Activated T-helper 9 cell treated with anti-CD3 and anti-CD28 coated beads, Interleukin-2, amount 50 U/mL, for 16 hours (primary cell): Measurements from ENCODE around the gene CPNE4.

Source experiments
- DNase-seq: peaks from one replicate; pipeline ENCODE4 v3.0.0-alpha.2; 2020; ENCODE audit warnings: low read depth

The CPNE4 gene

GRCh38 chr3:131733086-131733841 is 301.6 kb downstream of the CPNE4 start:
- no peak for DNase-seq

- no peak for DNase-seq
These were observed 303.1 kb downstream of the CPNE4 start for GRCh38 chr3:131731709-131732108.

- no peak for DNase-seq
These were observed 304.2 kb downstream of the CPNE4 start for GRCh38 chr3:131730581-131730980.

GRCh38 chr3:131729643-131730017 is 305.2 kb downstream of the CPNE4 start:
- DNase-seq, result no peak

- no peak for DNase-seq
These were observed 305.7 kb downstream of the CPNE4 start for GRCh38 chr3:131728898-131729642.

- no peak for DNase-seq
These were observed 309.4 kb downstream of the CPNE4 start for GRCh38 chr3:131725414-131725813.

GRCh38 chr3:131723343-131723742 is 311.5 kb downstream of the CPNE4 start:
- DNase-seq, result no peak

- DNase-seq, result no peak
These were observed 317.3 kb downstream of the CPNE4 start for GRCh38 chr3:131717493-131717892.

- no peak for DNase-seq
These were observed 317.9 kb downstream of the CPNE4 start for GRCh38 chr3:131716943-131717342.

- DNase-seq, result no peak
These were observed 318.8 kb downstream of the CPNE4 start for GRCh38 chr3:131716007-131716406.

GRCh38 chr3:131714585-131715220 is 320.1 kb downstream of the CPNE4 start:
- DNase-seq, result no peak

- DNase-seq, result no peak
These were observed 321.2 kb downstream of the CPNE4 start for GRCh38 chr3:131713416-131714123.

GRCh38 chr3:131712662-131713061 is 322.2 kb downstream of the CPNE4 start:
- DNase-seq, result no peak

GRCh38 chr3:131711114-131711768 is 323.6 kb downstream of the CPNE4 start:
- DNase-seq, result no peak

- no peak for DNase-seq
These were observed 326.6 kb downstream of the CPNE4 start for GRCh38 chr3:131708241-131708640.

GRCh38 chr3:131705558-131706051 is 329.2 kb downstream of the CPNE4 start:
- no peak for DNase-seq

- no peak for DNase-seq
These were observed 329.7 kb downstream of the CPNE4 start for GRCh38 chr3:131705099-131705498.

- DNase-seq, result no peak
These were observed 330.7 kb downstream of the CPNE4 start for GRCh38 chr3:131704098-131704497.

- no peak for DNase-seq
These were observed 332.7 kb downstream of the CPNE4 start for GRCh38 chr3:131702146-131702545.

- DNase-seq, result no peak
These were observed 333.6 kb downstream of the CPNE4 start for GRCh38 chr3:131701153-131701770.

- DNase-seq, result no peak
These were observed 335.8 kb downstream of the CPNE4 start for GRCh38 chr3:131699001-131699400.
